Fibroblast of lung (primary cell): ENCODE results near the gene TUBA4B. TPM values are rescaled to one million over a fixed set of nuclear protein-coding genes. Genes with fewer than 3 reads are reported as not detected.
"Not testable (repeated sequence)": the region's sequence is repeated elsewhere in the genome, so short reads cannot be mapped to it uniquely, and the experiment has no call there.

ENCODE experiments used
- DNase-seq, 2 donors: peaks; one replicate each; pipeline versions ENCODE4 v3.0.0 to v3.0.0-alpha.2; 2010; ENCODE audit warnings: low read depth in 2 of 2
- H2AFZ ChIP-seq: 2 replicates; pipeline ENCODE4 v1.5.1; 2012; ENCODE audit warnings: low read length, control low read depth, inconsistent platforms
- H3K27ac ChIP-seq: 2 replicates; pipeline ENCODE4 v1.5.1; 2011; ENCODE audit warnings: low read length, control low read depth; ENCODE audit not compliant: insufficient read depth
- H3K27me3 ChIP-seq: 2 replicates; pipeline ENCODE4 v1.5.1; 2011; ENCODE audit warnings: mild to moderate bottlenecking, low read length; ENCODE audit not compliant: control insufficient read depth, insufficient read depth
- H3K36me3 ChIP-seq: 2 replicates; pipeline ENCODE4 v1.5.1; 2011; ENCODE audit warnings: low read length; ENCODE audit not compliant: control insufficient read depth, insufficient read depth
- H3K4me1 ChIP-seq: 2 replicates; pipeline ENCODE4 v1.5.1; 2011; ENCODE audit warnings: low read length; ENCODE audit not compliant: control insufficient read depth, insufficient read depth; ENCODE audit errors: extremely low read depth
- H3K4me2 ChIP-seq: 2 replicates; pipeline ENCODE4 v1.5.1; 2011; ENCODE audit warnings: low read length, control low read depth; ENCODE audit not compliant: insufficient read depth; ENCODE audit errors: extremely low read depth
- H3K4me3 ChIP-seq, 4 experiments: fragments of 200-600 bp in 1 of 4; sonication (generic) in 1 of 4; replicated peaks in 1 of 4; 2 replicates each; pipeline ENCODE4 v1.5.1; 2011 to 2016; ENCODE audit warnings: low read length in 4 of 4, low read depth in 3 of 4, mild to moderate bottlenecking in 3 of 4, control low read depth in 2 of 4, inconsistent platforms in 1 of 4, mixed read lengths in 1 of 4; ENCODE audit not compliant: insufficient read depth in 1 of 4; ENCODE audit errors: control extremely low read depth in 1 of 4
- H3K79me2 ChIP-seq: 2 replicates; pipeline ENCODE4 v1.5.1; 2012; ENCODE audit warnings: mild to moderate bottlenecking, low read length, inconsistent platforms; ENCODE audit not compliant: control insufficient read depth, insufficient read depth
- H3K9ac ChIP-seq: 2 replicates; pipeline ENCODE4 v1.5.1; 2011; ENCODE audit warnings: mild to moderate bottlenecking, low read length, control low read depth; ENCODE audit not compliant: insufficient read depth
- H3K9me3 ChIP-seq: 2 replicates; pipeline ENCODE4 v1.5.1; 2012; ENCODE audit warnings: low read depth, low read length; ENCODE audit not compliant: control insufficient read depth, insufficient read depth
- H4K20me1 ChIP-seq: 2 replicates; pipeline ENCODE4 v1.5.1; 2011; ENCODE audit warnings: low read length; ENCODE audit not compliant: control insufficient read depth, insufficient read depth; ENCODE audit errors: extremely low read depth
- CTCF ChIP-seq, 2 donors: IDR thresholded peaks in 1 of 2; conservative IDR thresholded peaks in 1 of 2; 1 replicate in 1 of 2; 2 replicates in 1 of 2; pipeline ENCODE4 v1.5.1; 2011 to 2012; ENCODE audit warnings: low read length in 2 of 2, control low read depth in 1 of 2, inconsistent platforms in 1 of 2, low read depth in 1 of 2, mild to moderate bottlenecking in 1 of 2
- EZH2 ChIP-seq: IDR thresholded peaks from 2 replicates; pipeline ENCODE4 v1.5.1; 2012; ENCODE audit warnings: low read length, control low read depth, mild to moderate bottlenecking; ENCODE audit errors: missing control alignments
- polyA plus RNA-seq, 2 donors: library from polyadenylated mRNA; depleted of rRNA in 1 of 2; stranded (reverse) in 1 of 2; unstranded in 1 of 2; fragments of >200 nt; gene quantifications; 2 replicates each; pipeline ENCODE4 v1.2.1, GENCODE V29; 2011 to 2012; ENCODE audit warnings: missing spikeins in 1 of 2
- total RNA-seq: library from RNA; depleted of rRNA; stranded (reverse); fragments of >200 nt; gene quantifications from 2 replicates; pipeline ENCODE4 v1.2.1, GENCODE V29; 2014

TUBA4B gene
- total and polyA plus RNA-seq, 2 donors (not counting 1 experiment from before 2014, with no cell fraction given), result not detected

- Histone ChIP-seq H3K4me1 (peaks cover 3% of the 10 kb centered on the region), H3K4me2 (peak overlapping the region; percentile 62), H3K9me3 (no peaks in the 10 kb centered on the region), H3K36me3 (no peaks in the 10 kb centered on the region), H3K9ac (no peak overlapping the region), H3K27me3 (peaks cover 13% of the 10 kb centered on the region), H3K27ac (no peak overlapping the region), H3K79me2 (no peaks in the 10 kb centered on the region), H4K20me1 (no peaks in the 10 kb centered on the region), H3K4me3 (peak overlapping the region in 3 of 4 experiments; percentile 11 to 69 (median 40)), H2AFZ (no peak overlapping the region)
- peak; percentile 67 to 82 for DNase-seq
- no peak for TF ChIP-seq EZH2
- TF ChIP-seq CTCF (conservative IDR thresholded peaks at IDR 0.05 in 1 of 2, IDR thresholded peaks at IDR 0.05 in 1 of 2; ENCODE audit: low read depth in 1 of 2, low read length in 2 of 2), result no peak
Measured at GRCh38 chr2:219308142-219309101, 55.4 kb downstream of the TUBA4B start.

GRCh38 chr2:219309278-219309677 lies 56.2 kb downstream of the TUBA4B start, which contains the start of gene PTPRN:
Gene PTPRN, minus strand, starts transcription at chr2:219309401. Its CDS starts 69 bp downstream, at chr2:219309332.
- H3K27ac ChIP-seq, result no peak within 1 kb of the TSS

GRCh38 chr2:219312683-219313263 lies 59.7 kb downstream of the TUBA4B start:
- H3K4me1 ChIP-seq, DNase-seq, H2AFZ ChIP-seq, H3K36me3 ChIP-seq, H3K4me3 ChIP-seq, H4K20me1 ChIP-seq, H3K9me3 ChIP-seq, H3K4me2 ChIP-seq, H3K27ac ChIP-seq, H3K9ac ChIP-seq, H3K79me2 ChIP-seq: not testable (repeated sequence)
- peaks cover 13% of the 10 kb centered on the region for H3K27me3 ChIP-seq

More at GRCh38 chr2:219309278-219309677, 56.2 kb downstream of the TUBA4B start, which contains the start of gene PTPRN:
- H4K20me1 ChIP-seq, result no peaks in the 10 kb centered on the region
- H3K4me3 ChIP-seq, result peak within 1 kb of the TSS in 3 of 4 experiments; percentile 11 to 69 (median 40)
- no peak within 1 kb of the TSS for H3K9ac ChIP-seq
- H2AFZ ChIP-seq, result no peak within 1 kb of the TSS
- peak; percentile 83 to 87 for DNase-seq
- peak within 1 kb of the TSS; percentile 62 for H3K4me2 ChIP-seq
- peaks cover 13% of the 10 kb centered on the region for H3K27me3 ChIP-seq
- peaks cover 3% of the 10 kb centered on the region for H3K4me1 ChIP-seq
- H3K9me3 ChIP-seq, result no peaks in the 10 kb centered on the region
- TF ChIP-seq CTCF (conservative IDR thresholded peaks at IDR 0.05 in 1 of 2, IDR thresholded peaks at IDR 0.05 in 1 of 2; ENCODE audit: low read depth in 1 of 2, low read length in 2 of 2) (no peak), EZH2 (no peak)
- no peaks in the 10 kb centered on the region for H3K36me3 ChIP-seq
- H3K79me2 ChIP-seq, result no peaks in the 10 kb centered on the region
